PC-3 (cell line): ENCODE data around the gene TGFA.

ENCODE experiments used
- EZH2 ChIP-seq: fragments of 300-600 bp; sonication (generic); IDR thresholded peaks from one replicate; pipeline ENCODE4 v1.6.1; 2017; ENCODE audit warnings: antibody characterized with exemption, mild to moderate bottlenecking, low read length; ENCODE audit not compliant: unreplicated experiment
- EZH2phosphoT487 ChIP-seq: fragments of 300-600 bp; sonication (generic); IDR thresholded peaks from 2 replicates; pipeline ENCODE4 v1.6.1; 2018; ENCODE audit warnings: mild to moderate bottlenecking, antibody characterized with exemption, low read length, borderline replicate concordance
- TF ChIP-seq, protein P1 (sequence below): fragments of 300-600 bp; sonication (generic); conservative IDR thresholded peaks from 2 replicates; pipeline ENCODE4 v1.5.1; 2017; ENCODE audit warnings: antibody characterized with exemption, low read depth, mild to moderate bottlenecking, low read length

DNA sequence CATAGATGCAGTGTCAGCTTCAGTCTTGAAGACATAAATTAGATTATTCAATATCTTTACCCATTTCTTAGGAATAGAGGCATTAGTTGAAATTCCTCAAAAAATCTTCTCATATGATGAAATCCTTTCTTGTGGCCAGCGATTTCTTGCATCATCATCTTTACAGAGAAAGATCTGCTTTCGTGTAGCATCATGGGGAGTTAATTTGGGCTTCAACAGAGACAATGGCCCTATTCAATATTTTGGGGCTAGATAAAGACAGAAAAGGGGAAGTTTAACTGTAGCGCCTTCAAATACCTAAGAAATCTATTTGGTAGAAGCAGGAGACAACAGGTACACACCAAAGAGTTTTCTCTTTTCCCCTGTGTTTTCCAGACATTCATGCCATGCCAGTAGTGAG lies 73.8 kb downstream of the TGFA start:
- TF ChIP-seq, protein P1, sequence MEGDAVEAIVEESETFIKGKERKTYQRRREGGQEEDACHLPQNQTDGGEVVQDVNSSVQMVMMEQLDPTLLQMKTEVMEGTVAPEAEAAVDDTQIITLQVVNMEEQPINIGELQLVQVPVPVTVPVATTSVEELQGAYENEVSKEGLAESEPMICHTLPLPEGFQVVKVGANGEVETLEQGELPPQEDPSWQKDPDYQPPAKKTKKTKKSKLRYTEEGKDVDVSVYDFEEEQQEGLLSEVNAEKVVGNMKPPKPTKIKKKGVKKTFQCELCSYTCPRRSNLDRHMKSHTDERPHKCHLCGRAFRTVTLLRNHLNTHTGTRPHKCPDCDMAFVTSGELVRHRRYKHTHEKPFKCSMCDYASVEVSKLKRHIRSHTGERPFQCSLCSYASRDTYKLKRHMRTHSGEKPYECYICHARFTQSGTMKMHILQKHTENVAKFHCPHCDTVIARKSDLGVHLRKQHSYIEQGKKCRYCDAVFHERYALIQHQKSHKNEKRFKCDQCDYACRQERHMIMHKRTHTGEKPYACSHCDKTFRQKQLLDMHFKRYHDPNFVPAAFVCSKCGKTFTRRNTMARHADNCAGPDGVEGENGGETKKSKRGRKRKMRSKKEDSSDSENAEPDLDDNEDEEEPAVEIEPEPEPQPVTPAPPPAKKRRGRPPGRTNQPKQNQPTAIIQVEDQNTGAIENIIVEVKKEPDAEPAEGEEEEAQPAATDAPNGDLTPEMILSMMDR, result no peak
- TF ChIP-seq EZH2, result no peak
- no peak for TF ChIP-seq EZH2phosphoT487
